MCF 10A (cell line): ENCODE data around the gene NFATC2IP. TPM values are rescaled to one million over a fixed set of nuclear protein-coding genes. Genes with fewer than 3 reads are reported as not detected.

Experiments used
- BruUV-seq: library from RNA; stranded (reverse); fragments of 400-500 nt; replicated peaks from 2 replicates; lab custom pipeline; 2021; lab: Mats Ljungman, UMichigan
- CTCF ChIA-PET: fragments of 300-600 bp; sonication (Branson Sonifier 250); formaldehyde crosslinking; extraction: SDS; loops from one replicate; lab custom pipeline; 2021; ENCODE audit warnings: antibody characterized with exemption, inconsistent platforms; lab: Yijun Ruan, JAX
- POLR2A ChIA-PET: fragments of 300-600, 350-650 bp; sonication (Branson Sonifier 250); formaldehyde crosslinking; extraction: SDS; loops from one replicate; lab custom pipeline; 2020; ENCODE audit warnings: antibody characterized with exemption, inconsistent platforms; lab: Yijun Ruan, JAX
- DNase-seq: peaks from one replicate; pipeline ENCODE4 v3.0.0-alpha.2; 2018; ENCODE audit not compliant: unreplicated experiment
- H3K27ac Mint-ChIP-seq: one replicate; pipeline ENCODE4 v1.8.0; 2022; ENCODE audit warnings: mild to moderate bottlenecking, low read depth, mixed read lengths; ENCODE audit not compliant: unreplicated experiment
- H3K27me3 Mint-ChIP-seq: one replicate; pipeline ENCODE4 v1.8.0; 2022; ENCODE audit warnings: mixed read lengths; ENCODE audit not compliant: insufficient read depth, unreplicated experiment
- H3K36me3 Mint-ChIP-seq: one replicate; pipeline ENCODE4 v1.8.0; 2022; ENCODE audit warnings: mild to moderate bottlenecking, moderate library complexity, mixed read lengths; ENCODE audit not compliant: insufficient read depth, unreplicated experiment
- H3K4me1 Mint-ChIP-seq: one replicate; pipeline ENCODE4 v1.8.0; 2022; ENCODE audit warnings: mixed read lengths; ENCODE audit not compliant: insufficient read depth, unreplicated experiment
- H3K4me3 Mint-ChIP-seq: one replicate; pipeline ENCODE4 v1.8.0; 2022; ENCODE audit warnings: mild to moderate bottlenecking, moderate library complexity, mixed read lengths; ENCODE audit not compliant: unreplicated experiment
- H3K9me3 Mint-ChIP-seq: one replicate; pipeline ENCODE4 v1.8.0; 2022; ENCODE audit warnings: mixed read lengths; ENCODE audit not compliant: unreplicated experiment
- intact Hi-C: fragments of 100-400 bp; cut with micrococcal nuclease; formaldehyde crosslinking; loops from 2 replicates; pipeline ENCODE4 v1.14.1; 2022
- total RNA-seq: library from RNA; stranded (reverse); gene quantifications from 2 replicates; pipeline ENCODE4 v1.2.3, GENCODE V29; 2022
- TF ChIP-seq, protein P1 (sequence below): fragments of 200-600 bp; IDR thresholded peaks from one replicate; pipeline ENCODE4 v1.8.0; 2022; ENCODE audit warnings: antibody characterized with exemption, mild to moderate bottlenecking; ENCODE audit not compliant: unreplicated experiment

NFATC2IP gene
- total RNA-seq, 1 experiment from 2014 or later = 39.5 TPM

- Mint-ChIP-seq H3K9me3 (no peaks in the 10 kb centered on the region), H3K27me3 (no peaks in the 10 kb centered on the region), H3K4me1 (peaks cover 7% of the 10 kb centered on the region), H3K36me3 (peaks cover 27% of the 10 kb centered on the region), H3K27ac (no peak overlapping the region), H3K4me3 (no peak overlapping the region)
- TF ChIP-seq, protein P1, sequence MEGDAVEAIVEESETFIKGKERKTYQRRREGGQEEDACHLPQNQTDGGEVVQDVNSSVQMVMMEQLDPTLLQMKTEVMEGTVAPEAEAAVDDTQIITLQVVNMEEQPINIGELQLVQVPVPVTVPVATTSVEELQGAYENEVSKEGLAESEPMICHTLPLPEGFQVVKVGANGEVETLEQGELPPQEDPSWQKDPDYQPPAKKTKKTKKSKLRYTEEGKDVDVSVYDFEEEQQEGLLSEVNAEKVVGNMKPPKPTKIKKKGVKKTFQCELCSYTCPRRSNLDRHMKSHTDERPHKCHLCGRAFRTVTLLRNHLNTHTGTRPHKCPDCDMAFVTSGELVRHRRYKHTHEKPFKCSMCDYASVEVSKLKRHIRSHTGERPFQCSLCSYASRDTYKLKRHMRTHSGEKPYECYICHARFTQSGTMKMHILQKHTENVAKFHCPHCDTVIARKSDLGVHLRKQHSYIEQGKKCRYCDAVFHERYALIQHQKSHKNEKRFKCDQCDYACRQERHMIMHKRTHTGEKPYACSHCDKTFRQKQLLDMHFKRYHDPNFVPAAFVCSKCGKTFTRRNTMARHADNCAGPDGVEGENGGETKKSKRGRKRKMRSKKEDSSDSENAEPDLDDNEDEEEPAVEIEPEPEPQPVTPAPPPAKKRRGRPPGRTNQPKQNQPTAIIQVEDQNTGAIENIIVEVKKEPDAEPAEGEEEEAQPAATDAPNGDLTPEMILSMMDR = no peak
- BruUV-seq = no TSS peak
- DNase-seq = no peak
- ChIA-PET CTCF (interaction anchor here (0.6 to 1.2 kb wide), 4 partner anchors 10 to 159 kb away, joined by 3 to 4 read pairs (median 3); no protein-coding TSS in a partner anchor), POLR2A (interaction anchor here (0.7 to 0.9 kb wide), 2 partner anchors 19 to 31 kb away, joined by 3 read pairs; no protein-coding TSS in a partner anchor)
- intact Hi-C loops = no loop called here
Observed at GRCh38 chr16:28980929-28981328, 30.2 kb downstream of the NFATC2IP start.

DNA sequence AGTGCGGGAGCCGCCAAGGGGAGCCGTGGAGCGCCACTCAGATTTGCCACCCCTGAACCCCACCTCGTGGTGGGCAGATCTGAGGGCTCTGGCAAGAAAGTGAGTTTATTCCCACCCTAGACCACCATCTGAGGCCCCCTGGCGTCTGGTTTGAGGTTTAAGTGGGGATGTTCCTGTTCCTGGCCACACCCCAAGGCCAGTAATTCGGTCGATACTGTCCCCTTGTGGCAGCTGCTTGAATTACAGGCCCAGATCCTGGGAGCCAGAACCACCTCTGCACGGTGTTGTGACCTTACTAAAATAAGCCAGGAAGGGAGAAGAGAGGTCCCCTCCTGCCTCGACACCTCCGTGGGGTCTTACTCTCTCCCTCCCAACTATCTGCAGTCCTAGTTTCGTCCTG is 30.8 kb downstream of the NFATC2IP start:
- peaks cover 6% of the 10 kb centered on the region for H3K4me1 Mint-ChIP-seq
- no TSS peak for BruUV-seq
- H3K4me3 Mint-ChIP-seq = no peak overlapping the region
- no peaks in the 10 kb centered on the region for H3K27me3 Mint-ChIP-seq
- POLR2A ChIA-PET = no interaction called here
- DNase-seq = peak; percentile 11
- H3K27ac Mint-ChIP-seq = no peak overlapping the region
- CTCF ChIA-PET = interaction anchor here (1.2 kb wide), 1 partner anchor 10 kb away, joined by 4 read pairs; no protein-coding TSS in a partner anchor
- intact Hi-C loops = no loop called here
- TF ChIP-seq, protein P1 = peak; percentile 74
- peaks cover 21% of the 10 kb centered on the region for H3K36me3 Mint-ChIP-seq
- H3K9me3 Mint-ChIP-seq = no peaks in the 10 kb centered on the region

DNA sequence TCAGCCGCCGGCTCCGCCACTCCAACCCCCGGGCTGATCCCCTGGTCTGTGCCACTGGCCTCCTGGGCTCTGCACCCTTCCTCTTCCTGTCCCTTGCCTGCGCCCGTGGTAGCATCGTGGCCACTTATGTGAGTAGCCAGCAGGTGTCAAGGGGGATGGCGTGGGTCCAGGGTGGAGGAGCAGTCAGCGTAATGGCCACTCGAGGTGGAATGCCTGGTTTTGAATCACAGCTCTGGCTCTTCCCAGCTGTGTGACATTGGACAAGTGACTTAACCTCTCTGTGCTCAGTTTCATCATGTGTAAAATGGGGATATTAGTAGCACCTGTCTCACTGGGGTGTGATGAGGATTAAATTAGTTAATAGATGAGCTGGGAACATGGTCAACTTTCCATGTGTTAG is 31.7 kb downstream of the NFATC2IP start:
- H3K4me3 Mint-ChIP-seq = no peak overlapping the region
- TF ChIP-seq, protein P1 = no peak
- no peak for DNase-seq
- no peaks in the 10 kb centered on the region for H3K27me3 Mint-ChIP-seq
- H3K36me3 Mint-ChIP-seq = peaks cover 24% of the 10 kb centered on the region
- BruUV-seq = no TSS peak
- peaks cover 7% of the 10 kb centered on the region for H3K9me3 Mint-ChIP-seq
- CTCF ChIA-PET = no interaction called here
- POLR2A ChIA-PET = no interaction called here
- peaks cover 2% of the 10 kb centered on the region for H3K4me1 Mint-ChIP-seq
- no peak overlapping the region for H3K27ac Mint-ChIP-seq
- intact Hi-C loops = no loop called here

DNA sequence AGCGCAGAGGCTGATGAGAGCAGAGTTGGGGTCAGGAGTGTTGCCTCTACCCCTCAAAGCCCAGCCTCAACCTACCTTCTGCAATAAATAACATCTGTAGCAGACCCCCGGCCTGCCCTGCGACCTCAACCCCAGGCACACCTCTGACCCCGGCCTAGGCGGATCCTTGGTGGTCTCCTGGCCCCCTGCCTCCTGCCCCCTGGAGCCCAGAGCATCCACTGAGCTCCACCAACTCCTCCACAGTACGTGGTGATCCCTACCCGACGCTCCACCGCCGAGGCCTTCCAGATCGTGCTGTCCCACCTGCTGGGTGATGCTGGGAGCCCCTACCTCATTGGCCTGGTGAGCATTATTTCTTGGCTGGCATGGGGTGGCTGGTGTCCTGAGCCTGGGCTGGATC is 32.2 kb downstream of the NFATC2IP start:
- ChIA-PET POLR2A (no interaction called here), CTCF (interaction anchor here (0.6 kb wide), 1 partner anchor 9 kb away, joined by 3 read pairs; no protein-coding TSS in a partner anchor)
- H3K27ac Mint-ChIP-seq = no peak overlapping the region
- no peak for DNase-seq
- no TSS peak for BruUV-seq
- no peaks in the 10 kb centered on the region for H3K4me1 Mint-ChIP-seq
- TF ChIP-seq, protein P1 = no peak
- no peak overlapping the region for H3K4me3 Mint-ChIP-seq
- intact Hi-C loops = no loop called here
- no peaks in the 10 kb centered on the region for H3K27me3 Mint-ChIP-seq
- peaks cover 11% of the 10 kb centered on the region for H3K9me3 Mint-ChIP-seq
- peaks cover 25% of the 10 kb centered on the region for H3K36me3 Mint-ChIP-seq
